Amniotic stem cell (primary cell): ENCODE results near the gene FBXL2.
A peak's percentile ranks its signal among the peaks of the same experiment; 100 is the strongest.

ENCODE experiments used
- DNase-seq: peaks from one replicate; lab custom pipeline; 2025; lab: John Stamatoyannopoulos, UW

The FBXL2 gene

GRCh38 chr3:33277193-33277882 lies at the start of gene FBXL2:
TSS of gene FBXL2 (plus strand) at chr3:33277442. CDS start at chr3:33277513, 71 bp downstream.
- DNase-seq: peak; percentile 39

GRCh38 chr3:33229066-33229465 lies 48.2 kb upstream of the FBXL2 start:
- DNase-seq: no peak

GRCh38 chr3:33229947-33230346 lies 47.3 kb upstream of the FBXL2 start:
- DNase-seq: no peak

GRCh38 chr3:33231756-33232465 lies 45.3 kb upstream of the FBXL2 start:
- DNase-seq: no peak

GRCh38 chr3:33233884-33234283 lies 43.4 kb upstream of the FBXL2 start:
- DNase-seq: no peak

GRCh38 chr3:33236005-33236404 lies 41.2 kb upstream of the FBXL2 start:
- DNase-seq: no peak

- no peak for DNase-seq
These were observed 39.8 kb upstream of the FBXL2 start for GRCh38 chr3:33237439-33237838.

GRCh38 chr3:33238923-33239322 lies 38.3 kb upstream of the FBXL2 start:
- DNase-seq: no peak

- DNase-seq: no peak
These were observed 37.0 kb upstream of the FBXL2 start for GRCh38 chr3:33240261-33240660.

GRCh38 chr3:33246786-33247185 lies 30.5 kb upstream of the FBXL2 start:
- DNase-seq: no peak

- DNase-seq: no peak
These were observed 26.5 kb upstream of the FBXL2 start for GRCh38 chr3:33250712-33251111.

GRCh38 chr3:33256249-33256648 lies 21.0 kb upstream of the FBXL2 start:
- no peak for DNase-seq

- DNase-seq: no peak
These were observed 17.1 kb upstream of the FBXL2 start for GRCh38 chr3:33260104-33260503.

GRCh38 chr3:33269385-33269784 lies 7.9 kb upstream of the FBXL2 start:
- DNase-seq: no peak

- DNase-seq: no peak
These were observed 5.9 kb upstream of the FBXL2 start for GRCh38 chr3:33271324-33271723.

GRCh38 chr3:33273628-33274027 lies 3.6 kb upstream of the FBXL2 start:
- no peak for DNase-seq

GRCh38 chr3:33278163-33278562 lies 921 bp downstream of the FBXL2 start:
- no peak for DNase-seq

GRCh38 chr3:33287672-33288282 lies 10.5 kb downstream of the FBXL2 start:
- no peak for DNase-seq

GRCh38 chr3:33299395-33300081 lies 22.3 kb downstream of the FBXL2 start:
- no peak for DNase-seq

GRCh38 chr3:33312361-33312760 lies 35.1 kb downstream of the FBXL2 start:
- DNase-seq: no peak

GRCh38 chr3:33313331-33313730 lies 36.1 kb downstream of the FBXL2 start:
- no peak for DNase-seq

GRCh38 chr3:33314993-33315392 lies 37.8 kb downstream of the FBXL2 start:
- no peak for DNase-seq

GRCh38 chr3:33315826-33316225 lies 38.6 kb downstream of the FBXL2 start:
- no peak for DNase-seq
